K562 (cell line): ENCODE results near the gene GPR108. TPM values are rescaled to one million over a fixed set of nuclear protein-coding genes. Genes with fewer than 3 reads are reported as not detected.

Experiments
- BRD4 ChIP-seq: fragments of 200-600 bp; sonication (generic); IDR thresholded peaks from 2 replicates; pipeline ENCODE4 v1.6.1; 2017; ENCODE audit warnings: inconsistent platforms
- CBFA2T2 ChIP-seq: fragments of 450-650 bp; conservative IDR thresholded peaks from 2 replicates; pipeline ENCODE4 v1.6.1; 2017; ENCODE audit warnings: mild to moderate bottlenecking
- EHMT2 ChIP-seq: fragments of 450-650 bp; IDR thresholded peaks from 2 replicates; pipeline ENCODE4 v1.6.1; 2018; ENCODE audit warnings: antibody characterized with exemption
- FOXM1 ChIP-seq, 2 experiments: fragments of 450-650 bp in 1 of 2; sonication (generic) in 1 of 2; formaldehyde crosslinking in 1 of 2; IDR thresholded peaks; 2 replicates each; pipeline versions ENCODE4 v1.6.1 to v1.9.0; 2017 to 2022; ENCODE audit warnings: low read depth in 2 of 2, mild to moderate bottlenecking in 2 of 2, missing genetic modification reagents in 1 of 2, moderate library complexity in 1 of 2
- GABPB2 ChIP-seq: fragments of 250-450 bp; sonication (Bioruptor Pico); conservative IDR thresholded peaks from 2 replicates; pipeline ENCODE4 v1.5.1; 2021; ENCODE audit warnings: mild to moderate bottlenecking
- HMGXB4 ChIP-seq: sonication (generic); formaldehyde crosslinking; IDR thresholded peaks from 2 replicates; pipeline ENCODE4 v1.8.1; 2023; ENCODE audit warnings: mild to moderate bottlenecking, missing genetic modification reagents
- IFI16 ChIP-seq: fragments of 250-450 bp; sonication (Bioruptor Pico); IDR thresholded peaks from 2 replicates; pipeline ENCODE4 v2.1.2; 2022; ENCODE audit warnings: mild to moderate bottlenecking, inconsistent platforms
- LCOR ChIP-seq: sonication (generic); formaldehyde crosslinking; IDR thresholded peaks from 2 replicates; pipeline ENCODE4 v1.8.0; 2022; ENCODE audit warnings: mild to moderate bottlenecking, missing genetic modification reagents
- NEUROD1 ChIP-seq: fragments of 150-350 bp; IDR thresholded peaks from 2 replicates; pipeline ENCODE4 v1.6.1; 2014; ENCODE audit warnings: borderline replicate concordance, low read length, low read depth; ENCODE audit not compliant: partially characterized antibody
- RAD51 ChIP-seq: fragments of 450-650 bp; IDR thresholded peaks from 2 replicates; pipeline ENCODE4 v1.7.1; 2016; ENCODE audit warnings: low read depth, mild to moderate bottlenecking, borderline replicate concordance
- XRCC5 ChIP-seq: fragments of 200-400 bp; formaldehyde crosslinking; IDR thresholded peaks from 2 replicates; pipeline ENCODE4 v1.6.1; 2017; ENCODE audit warnings: low read depth, mild to moderate bottlenecking, low read length
- ZKSCAN1 ChIP-seq: fragments of 150-350 bp; IDR thresholded peaks from 2 replicates; pipeline ENCODE4 v1.6.1; 2016; ENCODE audit warnings: low read depth, low read length
- ZNF232 ChIP-seq: sonication (generic); formaldehyde crosslinking; IDR thresholded peaks from 2 replicates; pipeline ENCODE4 v1.8.0; 2022; ENCODE audit warnings: mild to moderate bottlenecking, missing genetic modification reagents
- ZNF740 ChIP-seq, 3 experiments: fragments of 200-800 bp in 1 of 3; sonication (Bioruptor generic) in 1 of 3; sonication (generic) in 1 of 3; formaldehyde crosslinking in 1 of 3; IDR thresholded peaks; 2 replicates each; pipeline versions ENCODE4 v1.6.1 to v1.8.0; 2016 to 2022; ENCODE audit warnings: mild to moderate bottlenecking in 2 of 3, missing compliant biosample characterization in 2 of 3, missing genetic modification characterization in 2 of 3, missing genetic modification reagents in 1 of 3
- ZNF75A ChIP-seq: fragments of 450-650 bp; formaldehyde crosslinking; IDR thresholded peaks from 2 replicates; pipeline ENCODE4 v1.4.0; 2020; ENCODE audit warnings: mild to moderate bottlenecking
- polyA plus RNA-seq, 8 experiments: library from polyadenylated mRNA; depleted of rRNA in 4 of 8; stranded (reverse) in 5 of 8; unstranded in 3 of 8; fragments of >200 nt; fragmentation: Nextera tagmentation in 2 of 8; fragmentation: Illumina TruSeq in 1 of 8; extraction: Ambion mirVana in 2 of 8; extraction: Trizol in 1 of 8; gene quantifications; 2 replicates each; pipeline versions ENCODE4 v1.2.1 to v1.2.3, GENCODE V29; 2011 to 2014; ENCODE audit warnings: inconsistent platforms in 1 of 8, missing spikeins in 1 of 8
- total RNA-seq, 7 experiments: library from RNA; depleted of rRNA in 6 of 7; stranded (reverse); fragments of >200 nt in 6 of 7; fragmentation: Illumina TruSeq in 2 of 7; extraction: Trizol in 2 of 7; gene quantifications; 2 replicates each; pipeline versions ENCODE4 v1.2.1 to v1.2.3, GENCODE V29; 2011 to 2021; ENCODE audit warnings: low replicate concordance in 1 of 7
- TF ChIP-seq, protein P1 (sequence below), 2 experiments: fragments of 450-650 bp; conservative IDR thresholded peaks; 2 replicates each; pipeline ENCODE4 v1.6.1; 2017; ENCODE audit warnings: mild to moderate bottlenecking in 2 of 2, moderate library complexity in 2 of 2
- TF ChIP-seq, protein P2 (sequence below): sonication (generic); formaldehyde crosslinking; IDR thresholded peaks from 2 replicates; pipeline ENCODE4 v1.8.1; 2023; ENCODE audit warnings: mild to moderate bottlenecking, missing genetic modification reagents

GPR108 gene
- total and polyA plus RNA-seq, 9 of the 15 experiments (the other 6 are each of a cell fraction or from before 2014, with no cell fraction given), result 2.4 to 33.2 (median 24.4) TPM

DNA sequence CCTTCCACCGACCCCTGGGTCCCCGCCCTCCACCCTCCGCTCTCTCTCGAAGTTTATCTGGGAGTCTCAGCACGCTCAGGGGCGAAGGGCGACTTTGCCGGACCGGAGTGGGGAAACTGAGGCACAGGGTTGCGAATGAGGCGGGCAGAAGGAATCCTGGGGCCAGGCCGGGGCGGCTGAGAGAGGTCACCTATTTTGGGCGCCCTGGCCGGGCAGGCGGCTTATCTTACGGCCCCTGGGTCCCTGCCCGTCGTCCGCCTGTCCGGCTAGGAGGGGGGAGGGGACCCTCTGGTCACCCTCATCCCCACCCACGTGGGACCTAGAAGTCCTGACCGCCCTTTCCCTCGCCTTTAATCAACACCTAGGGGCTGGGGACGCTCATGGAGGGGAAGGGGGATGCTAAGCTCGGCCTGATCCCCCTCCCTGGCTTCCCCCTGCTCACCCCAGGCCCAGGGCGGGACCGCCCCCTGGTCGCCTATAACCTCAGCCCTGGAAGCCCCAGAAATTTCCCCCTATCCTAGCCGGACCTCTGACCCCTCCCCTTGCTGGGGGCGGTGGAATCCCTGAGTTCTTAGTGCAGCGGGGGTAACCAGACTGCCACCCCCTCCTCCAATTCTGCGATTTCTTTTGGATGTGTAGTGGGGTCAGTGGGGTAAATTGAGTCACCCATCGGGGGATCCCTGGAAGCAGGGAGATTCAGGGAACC is 2.7 kb upstream of the GPR108 start (continued):
- TF ChIP-seq HMGXB4 (CRISPR knock-in tag) (no peak), NEUROD1 (no peak), RAD51 (peak; percentile 19; the same call in 1 of the 2 replicates), ZKSCAN1 (no peak), FOXM1 (IDR thresholded peaks at IDR 0.05; ENCODE audit: low read depth) (no peak; the same call in 1 of the 2 replicates), FOXM1 (CRISPR knock-in tag; IDR thresholded peaks at IDR 0.05; ENCODE audit: low read depth) (no peak), ZNF75A (CRISPR knock-in tag) (no peak), IFI16 (CRISPR knock-in tag) (no peak), ZNF740 (CRISPR knock-in tag; IDR thresholded peaks at IDR 0.05) (no peak), ZNF740 (tag; IDR thresholded peaks at IDR 0.05) (no peak), LCOR (no peak), GABPB2 (CRISPR knock-in tag) (no peak), BRD4 (no peak), EHMT2 (no peak), XRCC5 (no peak), CBFA2T2 (peak; percentile 15; the same call in 1 of the 2 replicates), ZNF232 (CRISPR knock-in tag) (no peak)
- TF ChIP-seq, protein P1, sequence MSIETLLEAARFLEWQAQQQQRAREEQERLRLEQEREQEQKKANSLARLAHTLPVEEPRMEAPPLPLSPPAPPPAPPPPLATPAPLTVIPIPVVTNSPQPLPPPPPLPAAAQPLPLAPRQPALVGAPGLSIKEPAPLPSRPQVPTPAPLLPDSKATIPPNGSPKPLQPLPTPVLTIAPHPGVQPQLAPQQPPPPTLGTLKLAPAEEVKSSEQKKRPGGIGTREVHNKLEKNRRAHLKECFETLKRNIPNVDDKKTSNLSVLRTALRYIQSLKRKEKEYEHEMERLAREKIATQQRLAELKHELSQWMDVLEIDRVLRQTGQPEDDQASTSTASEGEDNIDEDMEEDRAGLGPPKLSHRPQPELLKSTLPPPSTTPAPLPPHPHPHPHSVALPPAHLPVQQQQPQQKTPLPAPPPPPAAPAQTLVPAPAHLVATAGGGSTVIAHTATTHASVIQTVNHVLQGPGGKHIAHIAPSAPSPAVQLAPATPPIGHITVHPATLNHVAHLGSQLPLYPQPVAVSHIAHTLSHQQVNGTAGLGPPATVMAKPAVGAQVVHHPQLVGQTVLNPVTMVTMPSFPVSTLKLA (conservative IDR thresholded peaks at IDR 0.05), result peak; percentile 81 to 91
- TF ChIP-seq, protein P2, sequence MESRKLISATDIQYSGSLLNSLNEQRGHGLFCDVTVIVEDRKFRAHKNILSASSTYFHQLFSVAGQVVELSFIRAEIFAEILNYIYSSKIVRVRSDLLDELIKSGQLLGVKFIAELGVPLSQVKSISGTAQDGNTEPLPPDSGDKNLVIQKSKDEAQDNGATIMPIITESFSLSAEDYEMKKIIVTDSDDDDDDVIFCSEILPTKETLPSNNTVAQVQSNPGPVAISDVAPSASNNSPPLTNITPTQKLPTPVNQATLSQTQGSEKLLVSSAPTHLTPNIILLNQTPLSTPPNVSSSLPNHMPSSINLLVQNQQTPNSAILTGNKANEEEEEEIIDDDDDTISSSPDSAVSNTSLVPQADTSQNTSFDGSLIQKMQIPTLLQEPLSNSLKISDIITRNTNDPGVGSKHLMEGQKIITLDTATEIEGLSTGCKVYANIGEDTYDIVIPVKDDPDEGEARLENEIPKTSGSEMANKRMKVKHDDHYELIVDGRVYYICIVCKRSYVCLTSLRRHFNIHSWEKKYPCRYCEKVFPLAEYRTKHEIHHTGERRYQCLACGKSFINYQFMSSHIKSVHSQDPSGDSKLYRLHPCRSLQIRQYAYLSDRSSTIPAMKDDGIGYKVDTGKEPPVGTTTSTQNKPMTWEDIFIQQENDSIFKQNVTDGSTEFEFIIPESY (CRISPR knock-in tag), result no peak
